Erythroblast (primary cell): ENCODE results near the gene CAMK2A.

Experiments used
- GATA1 ChIP-seq: IDR thresholded peaks from 2 replicates; pipeline ENCODE4 v1.6.1; 2011; ENCODE audit warnings: low read depth, mild to moderate bottlenecking, control low read depth, low read length, moderate library complexity
- POLR2A ChIP-seq: IDR thresholded peaks from 2 replicates; pipeline ENCODE4 v1.6.1; 2011; ENCODE audit warnings: mild to moderate bottlenecking, low read length

GRCh38 chr5:150288791-150289190 lies 782 bp downstream of the CAMK2A start:
- TF ChIP-seq POLR2A: no peak
- no peak for TF ChIP-seq GATA1
